CD4-positive, alpha-beta T cell treated with Interleukin-17A for 1 hour (primary cell): ENCODE measurements around the gene ACVR2B.
A peak's percentile ranks its signal among the peaks of the same experiment; 100 is the strongest.
"Not testable (repeated sequence)": the region's sequence is repeated elsewhere in the genome, so short reads cannot be mapped to it uniquely, and the experiment has no call there.

Experiments used
- DNase-seq: peaks from one replicate; pipeline ENCODE4 v3.0.0-alpha.2; 2020

ACVR2B gene

GRCh38 chr3:38453075-38453912, at the start of gene ACVR2B:
TSS of gene ACVR2B (plus strand) at chr3:38453890. CDS start at chr3:38454323, 433 bp downstream.
- peak; percentile 77 for DNase-seq

GRCh38 chr3:38404286-38404685, 49.4 kb upstream of the ACVR2B start:
- no peak for DNase-seq

DNA sequence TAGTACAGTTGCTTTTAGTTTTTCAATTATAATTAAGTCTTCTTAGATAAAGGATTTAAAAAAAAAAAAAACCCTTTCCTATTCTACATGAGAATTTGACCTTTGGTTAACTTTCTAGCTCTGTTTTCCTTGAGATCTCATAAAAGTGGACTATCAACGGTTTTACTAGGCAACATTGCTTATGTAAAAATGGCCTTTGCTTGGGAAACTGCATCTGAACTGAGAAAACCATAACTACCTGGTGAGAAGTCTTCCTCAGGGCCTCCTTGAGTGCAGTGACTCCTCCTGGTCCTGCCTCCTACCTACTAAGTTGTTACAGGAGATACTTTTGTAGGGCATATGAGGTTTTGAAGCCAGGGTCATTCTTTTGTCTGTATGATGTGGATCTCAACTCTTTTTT, 42.1 kb upstream of the ACVR2B start:
- no peak for DNase-seq

GRCh38 chr3:38420758-38421157, 32.9 kb upstream of the ACVR2B start:
- DNase-seq = not testable (repeated sequence)

DNA sequence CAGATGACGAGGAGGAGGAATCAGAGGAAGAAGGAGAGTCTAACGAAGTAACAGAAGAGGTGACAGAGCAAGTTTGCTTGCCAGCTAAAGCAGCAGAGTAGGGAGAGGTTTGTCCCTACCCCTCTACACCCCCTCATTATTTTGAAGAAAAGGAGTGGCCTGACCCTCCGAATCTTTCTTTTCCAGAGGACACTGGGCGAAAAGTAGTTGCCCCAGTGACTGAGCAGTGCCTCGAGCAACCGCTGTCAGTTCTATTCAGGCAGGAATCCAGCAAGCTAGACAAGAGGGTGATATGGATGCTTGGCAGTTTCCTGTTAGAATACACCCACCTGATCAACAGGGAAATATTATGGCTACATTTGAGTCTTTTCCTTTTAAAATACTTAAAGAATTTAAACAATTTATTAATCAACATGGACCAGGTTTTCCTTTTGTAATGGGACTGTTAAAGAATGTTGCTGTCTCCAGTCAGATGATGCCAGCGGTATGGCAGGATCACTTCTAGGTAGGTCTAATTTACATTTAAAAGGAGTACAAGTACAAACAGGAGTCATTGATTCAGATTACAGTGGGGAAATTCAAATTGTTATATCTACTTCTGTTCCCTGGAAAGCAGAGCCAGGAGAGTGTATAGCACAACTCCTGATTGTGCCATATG, 31.9 kb upstream of the ACVR2B start:
- no peak for DNase-seq

- DNase-seq = peak; percentile 43
These were observed 26.8 kb upstream of the ACVR2B start for GRCh38 chr3:38426798-38427426.

GRCh38 chr3:38432871-38433658, 20.6 kb upstream of the ACVR2B start:
- DNase-seq = not testable (repeated sequence)

GRCh38 chr3:38433661-38434060, 20.0 kb upstream of the ACVR2B start:
- DNase-seq = not testable (repeated sequence)

DNA sequence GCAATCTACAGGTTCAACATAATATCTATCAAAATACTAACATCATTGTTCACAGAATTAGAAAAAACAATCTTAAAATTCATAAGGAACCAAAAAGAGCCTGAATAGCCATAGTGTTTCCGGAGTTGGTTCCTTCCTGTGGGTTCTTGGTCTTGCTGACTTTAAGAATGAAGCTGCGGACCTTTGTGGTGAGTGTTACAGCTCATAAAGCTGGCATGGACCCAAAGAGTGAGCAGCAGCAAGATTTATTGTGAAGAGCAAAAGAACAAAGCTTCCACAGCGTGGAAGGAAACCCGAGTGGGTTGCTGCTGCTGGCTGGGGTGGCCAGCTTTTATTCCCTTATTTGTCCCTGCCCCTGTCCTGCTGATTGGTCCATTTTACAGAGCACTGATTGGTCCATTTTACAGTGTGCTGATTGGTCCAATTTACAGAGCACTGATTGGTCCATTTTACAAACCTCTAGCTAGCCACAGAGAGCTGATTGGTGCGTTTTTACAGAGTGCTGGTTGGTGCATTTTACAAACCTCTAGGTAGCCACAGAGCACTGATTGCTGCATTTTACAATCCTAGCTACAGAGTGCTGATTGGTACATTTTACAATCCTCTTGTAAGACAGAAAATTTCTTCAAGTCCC, 15.1 kb upstream of the ACVR2B start:
- peak; percentile 53 for DNase-seq

DNA sequence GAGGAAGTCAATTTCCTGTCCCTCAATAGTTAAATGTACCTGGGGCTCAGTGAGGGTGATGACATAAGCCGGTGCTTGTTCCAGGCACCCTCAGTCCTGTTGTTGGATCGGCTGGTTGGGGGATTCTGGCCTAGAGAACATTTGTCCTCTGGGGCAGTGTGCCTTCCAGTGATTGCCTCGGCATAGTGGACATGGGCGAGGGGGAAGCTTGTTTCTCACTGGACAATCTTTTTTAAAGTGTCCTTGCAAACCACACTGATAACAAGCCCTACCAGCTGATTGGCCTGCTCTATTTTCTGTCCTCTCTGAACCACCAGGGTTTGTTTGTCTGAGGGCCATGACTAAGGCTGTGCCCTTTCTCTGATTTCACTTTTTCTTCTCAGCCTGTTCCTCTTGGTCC, 10.5 kb upstream of the ACVR2B start:
- DNase-seq = not testable (repeated sequence)

DNA sequence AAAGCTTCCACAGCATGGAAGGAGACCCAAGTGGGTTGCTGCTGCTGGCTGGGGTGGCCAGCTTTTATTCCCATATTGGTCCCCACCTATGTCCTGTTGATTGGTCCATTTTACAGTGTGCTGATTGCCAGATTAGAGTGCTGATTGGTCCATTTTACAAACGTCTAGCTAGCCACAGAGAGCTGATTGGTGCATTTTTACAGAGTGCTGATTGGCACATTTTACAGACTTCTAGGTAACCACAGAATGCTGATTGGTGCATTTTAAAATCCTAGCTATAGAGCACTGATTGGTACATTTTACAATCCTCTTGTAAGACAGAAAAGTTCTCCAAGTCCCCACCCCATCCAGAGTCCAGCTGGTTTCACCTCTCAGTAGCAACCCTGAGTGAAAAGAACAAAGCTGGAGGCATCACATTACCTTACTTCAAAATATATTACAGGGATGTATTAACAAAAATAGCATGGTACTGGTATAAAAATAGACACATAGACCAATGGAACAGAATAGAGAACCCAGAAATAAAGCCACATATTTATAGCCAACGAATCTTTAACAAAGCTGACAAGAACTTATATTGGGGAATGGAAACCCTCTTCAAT, 7.5 kb upstream of the ACVR2B start:
- DNase-seq = no peak

GRCh38 chr3:38446812-38447211, 6.9 kb upstream of the ACVR2B start:
- no peak for DNase-seq

DNA sequence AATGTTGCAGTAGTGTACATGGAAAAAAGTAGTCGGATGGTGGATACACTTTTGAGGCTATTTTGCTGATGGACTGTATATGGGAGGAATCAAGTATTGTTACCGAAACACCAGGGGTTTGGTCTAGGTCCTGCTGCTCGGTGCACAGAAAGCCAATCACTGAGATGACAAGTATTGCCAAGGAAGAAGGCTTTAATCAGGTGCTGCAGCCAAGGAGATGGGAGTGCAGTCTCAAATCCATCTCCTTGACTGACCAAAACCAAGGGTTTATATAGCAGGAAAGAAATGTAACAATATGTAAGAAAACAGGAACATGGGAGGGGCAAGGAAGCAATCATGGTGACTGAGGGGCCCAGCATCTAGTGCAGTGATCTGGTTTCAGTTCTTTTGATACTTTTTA, 2.8 kb upstream of the ACVR2B start:
- DNase-seq = no peak

DNA sequence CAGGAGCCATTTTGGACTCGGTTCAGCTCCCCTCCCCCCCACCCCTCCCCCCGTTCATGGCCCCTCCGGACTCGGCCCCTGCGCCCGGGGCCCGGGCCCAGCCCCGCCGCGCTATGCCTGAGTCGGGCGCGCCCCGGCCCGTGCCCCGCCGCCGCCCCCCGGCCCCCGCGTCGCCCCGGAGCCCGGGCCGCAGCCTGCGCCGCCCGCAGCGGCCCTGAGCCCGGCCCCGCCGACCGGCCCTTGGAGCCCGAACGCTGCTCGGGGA, 155 bp downstream of the ACVR2B start:
- no peak for DNase-seq

- DNase-seq = peak; percentile 39
These were observed 641 bp downstream of the ACVR2B start for GRCh38 chr3:38454178-38454883.

DNA sequence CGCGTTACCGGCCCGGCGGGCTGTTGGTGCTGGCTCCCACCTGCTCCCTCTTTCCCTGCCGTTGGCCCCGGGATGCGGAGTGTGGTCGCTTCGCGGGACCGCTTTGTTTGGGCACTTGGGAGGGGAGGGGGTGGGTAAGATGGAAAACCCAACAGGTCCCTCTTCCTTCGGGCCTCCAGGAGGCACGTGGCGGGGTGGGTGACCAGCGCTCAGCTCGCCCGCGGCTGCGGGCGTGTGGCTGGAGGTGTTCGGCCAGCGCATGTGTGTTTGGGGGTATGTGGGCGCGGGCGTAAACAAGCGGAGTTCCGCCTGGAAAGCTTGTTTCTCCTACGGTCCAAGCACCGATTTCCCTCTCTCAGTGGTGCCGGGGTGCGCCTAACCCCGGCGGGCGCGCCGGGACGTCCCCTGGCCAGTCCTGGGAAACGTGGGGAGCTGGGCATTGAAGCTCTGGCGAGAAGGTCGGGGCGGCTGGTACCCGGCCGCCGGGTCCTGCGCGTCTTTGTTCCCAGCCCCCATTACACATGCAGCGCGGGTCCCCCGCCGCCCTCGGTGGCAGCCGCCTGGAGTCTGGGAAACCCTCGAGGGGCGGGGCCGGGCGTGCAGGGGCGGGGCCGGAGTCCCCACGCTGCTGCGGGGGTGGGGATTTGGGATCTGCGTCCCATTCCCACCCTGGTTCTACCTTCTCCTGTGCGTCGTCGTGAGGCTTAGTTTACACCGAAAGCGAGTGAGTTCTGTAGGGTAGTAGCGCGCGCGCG, 1.4 kb downstream of the ACVR2B start:
- peak; percentile 41 for DNase-seq

DNA sequence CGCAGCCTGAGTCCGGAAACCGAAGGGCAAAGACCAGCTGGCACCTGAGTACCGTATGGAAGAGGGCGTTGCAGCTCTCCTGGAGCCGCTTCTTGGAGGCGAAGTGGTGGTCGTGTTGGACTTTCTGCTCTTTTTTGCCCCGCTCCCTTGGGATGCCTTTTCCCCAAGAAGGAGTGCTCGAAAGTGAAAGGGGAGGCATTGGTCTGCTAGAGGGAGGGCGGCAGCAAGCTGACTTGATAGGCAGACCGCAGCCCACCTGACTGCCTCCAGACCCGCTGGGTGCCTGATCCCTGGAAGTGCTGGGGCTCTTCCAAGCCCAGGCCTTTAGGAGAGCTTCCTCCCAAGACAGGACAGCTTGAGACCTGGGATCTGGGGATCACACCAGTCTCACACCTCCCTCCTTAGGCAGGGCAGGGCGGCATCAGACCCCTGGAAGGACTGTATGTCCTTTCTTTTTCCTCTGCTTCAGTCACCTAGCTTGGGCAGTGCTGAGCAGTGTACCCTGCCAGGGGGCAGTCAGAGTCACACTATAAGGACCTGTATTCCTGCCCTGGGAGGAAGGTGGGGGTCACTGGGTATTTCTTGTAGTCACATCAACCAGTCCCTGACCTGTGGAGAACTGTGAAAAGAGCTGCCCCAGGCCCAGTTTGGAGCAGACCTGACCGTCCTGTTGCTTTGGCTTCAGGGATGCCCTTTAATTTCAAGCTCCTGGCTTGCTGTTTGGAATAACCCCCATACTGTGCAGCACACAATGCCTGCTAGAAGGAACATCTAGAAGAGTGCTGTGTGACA, 2.1 kb downstream of the ACVR2B start:
- DNase-seq = no peak

DNA sequence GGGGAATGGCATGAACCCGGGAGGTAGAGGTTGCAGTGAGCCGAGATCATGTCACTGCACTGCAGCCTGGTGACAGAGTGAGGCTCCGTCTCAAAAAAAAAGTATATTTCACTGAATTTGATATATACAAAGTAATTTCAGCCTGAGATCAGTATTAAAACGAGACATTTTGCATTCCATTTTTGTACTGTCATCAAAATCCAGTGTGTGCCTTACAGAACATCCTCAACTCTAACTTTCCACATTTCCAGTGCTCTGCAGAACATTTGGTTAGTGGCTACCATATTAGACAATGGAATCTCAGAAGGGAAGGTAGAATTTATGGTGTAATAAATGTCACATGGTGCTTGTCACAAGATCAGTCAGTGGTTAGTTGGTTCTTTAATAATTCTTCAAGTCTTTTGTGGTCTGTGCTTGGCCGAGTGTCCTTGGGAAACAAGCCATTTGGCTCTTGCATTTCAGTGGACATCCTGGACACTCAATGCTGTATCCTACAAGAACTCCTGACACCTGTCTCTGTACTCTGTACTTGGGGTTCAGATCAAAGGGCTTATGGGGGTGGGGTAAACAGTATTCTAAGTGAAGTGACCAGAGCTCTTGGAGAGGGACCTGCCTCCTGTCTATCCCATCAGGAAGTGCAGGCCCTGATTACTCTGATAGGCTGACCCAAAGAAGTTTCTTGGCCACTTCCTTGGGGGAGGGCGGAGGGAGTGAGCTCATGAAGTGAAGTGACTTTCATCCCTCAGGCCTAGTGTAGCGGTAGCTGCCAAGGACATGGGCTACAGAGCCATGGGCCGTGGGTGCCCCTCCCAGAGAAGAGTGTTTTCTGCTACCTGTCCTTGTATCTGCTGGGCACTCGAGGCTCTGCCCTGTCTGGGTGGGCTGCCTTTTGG, 3.7 kb downstream of the ACVR2B start:
- DNase-seq = no peak
